Gastrocnemius medialis (tissue), 4 donors: ENCODE data around the gene TNFSF13. TPM values are rescaled to one million over a fixed set of nuclear protein-coding genes. Genes with fewer than 3 reads are reported as not detected.

Experiments
- ATAC-seq, 2 donors: fragments of 150-250 bp; one replicate each; pipeline ENCODE4 v1.9.1; 2016
- DNase-seq, 2 donors: peaks; one replicate each; pipeline ENCODE4 v3.0.0-alpha.2; 2019
- H3K27ac ChIP-seq, 4 donors: fragments of 200-600 bp; sonication (generic); 1 replicate in 1 of 4; 2 replicates in 3 of 4; pipeline ENCODE4 v1.5.1; 2016 to 2018; ENCODE audit warnings: mild to moderate bottlenecking in 2 of 4, moderate library complexity in 1 of 4
- H3K27me3 ChIP-seq, 3 donors: fragments of 200-600 bp; sonication (generic) in 2 of 3; 1 replicate in 1 of 3; 2 replicates in 2 of 3; pipeline versions ENCODE4 v1.5.1 to v1.6.0; 2016 to 2019; ENCODE audit warnings: mild to moderate bottlenecking in 1 of 3, moderate library complexity in 1 of 3
- H3K36me3 ChIP-seq, 2 donors: fragments of 200-600 bp; sonication (generic) in 1 of 2; one replicate each; pipeline ENCODE4 v1.5.1; 2017 to 2018
- H3K4me1 ChIP-seq, 2 donors: fragments of 200-600 bp; sonication (generic) in 1 of 2; one replicate each; pipeline ENCODE4 v1.5.1; 2016 to 2017; ENCODE audit warnings: mild to moderate bottlenecking in 2 of 2
- H3K4me3 ChIP-seq, 4 donors: fragments of 200-600 bp; sonication (generic) in 3 of 4; 1 replicate in 1 of 4; 2 replicates in 3 of 4; pipeline ENCODE4 v1.5.1; 2016 to 2019; ENCODE audit warnings: mild to moderate bottlenecking in 2 of 4
- H3K9me3 ChIP-seq, 3 donors: fragments of 200-600 bp; sonication (generic) in 2 of 3; 1 replicate in 1 of 3; 2 replicates in 2 of 3; pipeline ENCODE4 v1.5.1; 2016 to 2019
- CTCF ChIP-seq, 5 experiments: fragments of 450-650 bp in 3 of 5; fragments of 200-600 bp in 2 of 5; sonication (generic) in 2 of 5; IDR thresholded peaks in 4 of 5; conservative IDR thresholded peaks in 1 of 5; 1 replicate in 4 of 5; 2 replicates in 1 of 5; pipeline ENCODE4 v1.5.1; 2016 to 2019; ENCODE audit warnings: antibody characterized with exemption in 5 of 5, mild to moderate bottlenecking in 3 of 5, moderate library complexity in 3 of 5
- POLR2A ChIP-seq, 2 donors: fragments of 450-650 bp; IDR thresholded peaks; one replicate each; pipeline ENCODE4 v1.6.1; 2017; ENCODE audit warnings: antibody characterized with exemption in 2 of 2, mild to moderate bottlenecking in 2 of 2, moderate library complexity in 2 of 2
- in situ Hi-C, 4 donors: fragments of 200-750 bp; cut with MboI; loops; one replicate each; pipeline versions ENCODE4 v1.15.0 to v1.8.0; 2017; ENCODE audit warnings: low sequenced_read_pairs in 4 of 4
- intact Hi-C: fragments of 100-400 bp; cut with DNase I; formaldehyde crosslinking; loops from one replicate; pipeline ENCODE4 v1.15.1; 2023; ENCODE audit warnings: low total_unique reads
- total RNA-seq, 4 donors: library from RNA; depleted of rRNA; stranded (reverse); fragments of >200 nt; gene quantifications; one replicate each; pipeline versions ENCODE4 v1.1.0 to v1.2.3, GENCODE V29; 2016

The TNFSF13 gene
- total RNA-seq, 4 donors from 2014 or later = 2.8 to 8.4 (median 5.0) TPM

GRCh38 chr17:7575481-7575883 lies 16.9 kb downstream of the TNFSF13 start:
- no peaks in the 10 kb centered on the region for H3K9me3 ChIP-seq
- H3K27ac ChIP-seq = peak overlapping the region; percentile 98 to 100 (median 99)
- DNase-seq (no peak), ATAC-seq (no peak)
- no peaks in the 10 kb centered on the region for H3K27me3 ChIP-seq
- H3K4me3 ChIP-seq = no peak overlapping the region
- TF ChIP-seq POLR2A (IDR thresholded peaks at IDR 0.05) = no peak
- no peak for TF ChIP-seq CTCF (IDR thresholded peaks at IDR 0.05 in 4 of 5, conservative IDR thresholded peaks at IDR 0.05 in 1 of 5)
- H3K36me3 ChIP-seq = peaks cover 3 to 59% of the 10 kb centered on the region in 2 donors
- peaks cover 55 to 58% of the 10 kb centered on the region in 2 donors for H3K4me1 ChIP-seq
- intact Hi-C loops (loop anchor here (10.0 kb wide), 2 partner anchors 561 to 579 kb away; partner anchors contain the start of genes PER1 and RNASEK), in situ Hi-C loops (no loop called here)

GRCh38 chr17:7575959-7576358 lies 17.4 kb downstream of the TNFSF13 start:
- no peak overlapping the region for H3K4me3 ChIP-seq
- H3K4me1 ChIP-seq = peaks cover 60% of the 10 kb centered on the region in 2 donors
- in situ Hi-C loops (no loop called here), intact Hi-C loops (loop anchor here (10.0 kb wide), 2 partner anchors 561 to 579 kb away; partner anchors contain the start of genes PER1 and RNASEK)
- H3K27ac ChIP-seq = peak overlapping the region; percentile 98 to 100 (median 99)
- no peak for DNase-seq
- no peaks in the 10 kb centered on the region for H3K27me3 ChIP-seq
- TF ChIP-seq CTCF (IDR thresholded peaks at IDR 0.05 in 4 of 5, conservative IDR thresholded peaks at IDR 0.05 in 1 of 5) = no peak
- no peak for TF ChIP-seq POLR2A (IDR thresholded peaks at IDR 0.05)
- no peak for ATAC-seq
- H3K9me3 ChIP-seq = no peaks in the 10 kb centered on the region
- H3K36me3 ChIP-seq = peaks cover 3 to 54% of the 10 kb centered on the region in 2 donors

- TF ChIP-seq CTCF (IDR thresholded peaks at IDR 0.05 in 4 of 5, conservative IDR thresholded peaks at IDR 0.05 in 1 of 5) (no peak), POLR2A (IDR thresholded peaks at IDR 0.05) (no peak)
- intact Hi-C loops = loop anchor here (10.0 kb wide), 2 partner anchors 562 to 578 kb away; partner anchors contain the start of genes PER1 and RNASEK
Observed at GRCh38 chr17:7576432-7576937, 17.9 kb downstream of the TNFSF13 start.

GRCh38 chr17:7577327-7578199 lies 19.0 kb downstream of the TNFSF13 start:
- no peaks in the 10 kb centered on the region for H3K27me3 ChIP-seq
- DNase-seq (no peak), ATAC-seq (no peak)
- TF ChIP-seq POLR2A (IDR thresholded peaks at IDR 0.05) (no peak), CTCF (IDR thresholded peaks at IDR 0.05 in 4 of 5, conservative IDR thresholded peaks at IDR 0.05 in 1 of 5) (no peak)
- no peaks in the 10 kb centered on the region for H3K9me3 ChIP-seq
- no peak overlapping the region for H3K4me3 ChIP-seq
- peaks cover 3 to 50% of the 10 kb centered on the region in 2 donors for H3K36me3 ChIP-seq
- H3K4me1 ChIP-seq = peaks cover 71 to 72% of the 10 kb centered on the region in 2 donors
- H3K27ac ChIP-seq = peak overlapping the region; percentile 98 to 100 (median 99)
- intact Hi-C loops = loop anchor here (10.0 kb wide), 2 partner anchors 563 to 577 kb away; partner anchors contain the start of genes PER1 and RNASEK
- in situ Hi-C loops = no loop called here

More at GRCh38 chr17:7576432-7576937, 17.9 kb downstream of the TNFSF13 start:
- ATAC-seq (no peak), DNase-seq (peak in 1 of 2 donors; percentile 66)
- H3K4me1 ChIP-seq = peaks cover 64 to 65% of the 10 kb centered on the region in 2 donors
- H3K4me3 ChIP-seq = no peak overlapping the region
- peaks cover 3 to 50% of the 10 kb centered on the region in 2 donors for H3K36me3 ChIP-seq
- no peaks in the 10 kb centered on the region for H3K9me3 ChIP-seq
- H3K27ac ChIP-seq = peak overlapping the region; percentile 98 to 100 (median 99)
- in situ Hi-C loops = no loop called here
- no peaks in the 10 kb centered on the region for H3K27me3 ChIP-seq
